OCI-LY1 (cell line): Measurements from ENCODE around the gene RNF212.

Experiments
- H2AFZ ChIP-seq: fragments of 200-600 bp; sonication (generic), shearing (Covaris generic); 2 replicates; pipeline ENCODE4 v1.6.0; 2014; ENCODE audit warnings: antibody characterized with exemption, mild to moderate bottlenecking, low read length
- H3F3A ChIP-seq: fragments of 200-600 bp; sonication (generic), shearing (Covaris generic); 2 replicates; pipeline ENCODE4 v1.6.0; 2014; ENCODE audit warnings: mild to moderate bottlenecking, antibody characterized with exemption, low read length, moderate library complexity; ENCODE audit not compliant: insufficient read depth
- H3K27ac ChIP-seq: fragments of 200-600 bp; sonication (generic); 2 replicates; pipeline ENCODE4 v1.5.1; 2014; ENCODE audit warnings: low read length, mixed run types, mild to moderate bottlenecking, low read depth; ENCODE audit not compliant: poor library complexity, severe bottlenecking
- H3K27me3 ChIP-seq: fragments of 200-600 bp; sonication (generic); 2 replicates; pipeline ENCODE4 v1.6.0; 2014; ENCODE audit warnings: antibody characterized with exemption, mild to moderate bottlenecking, low read length, moderate library complexity; ENCODE audit not compliant: insufficient read depth
- H3K36me3 ChIP-seq: fragments of 200-600 bp; sonication (generic); 2 replicates; pipeline ENCODE4 v1.6.1; 2014; ENCODE audit warnings: mild to moderate bottlenecking, antibody characterized with exemption, low read length, moderate library complexity, mixed read lengths; ENCODE audit not compliant: insufficient read depth
- H3K4me1 ChIP-seq: fragments of 200-600 bp; sonication (generic); 2 replicates; pipeline ENCODE4 v1.5.1; 2014; ENCODE audit warnings: mild to moderate bottlenecking, low read length, moderate library complexity; ENCODE audit not compliant: insufficient read depth, severe bottlenecking
- H3K4me2 ChIP-seq: fragments of 200-600 bp; sonication (generic), shearing (Covaris generic); 2 replicates; pipeline ENCODE4 v1.6.1; 2014; ENCODE audit warnings: low read length
- H3K4me3 ChIP-seq: fragments of 200-600 bp; sonication (generic); 2 replicates; pipeline ENCODE4 v1.5.1; 2014; ENCODE audit warnings: low read length, low read depth, mild to moderate bottlenecking, mixed read lengths; ENCODE audit not compliant: poor library complexity, severe bottlenecking
- H3K79me2 ChIP-seq: fragments of 200-600 bp; shearing (Covaris generic); 2 replicates; pipeline ENCODE4 v1.6.1; 2016; ENCODE audit warnings: mixed run types, low read length, mixed read lengths; ENCODE audit not compliant: insufficient read depth
- H3K9ac ChIP-seq: fragments of 200-600 bp; sonication (generic), shearing (Covaris generic); 2 replicates; pipeline ENCODE4 v1.6.1; 2014; ENCODE audit warnings: mild to moderate bottlenecking, low read length, mixed read lengths
- H3K9me2 ChIP-seq: fragments of 200-600 bp; sonication (generic), shearing (Covaris generic); 2 replicates; pipeline ENCODE4 v1.6.1; 2014; ENCODE audit warnings: low read depth, mild to moderate bottlenecking, low read length, mixed read lengths
- H3K9me3 ChIP-seq: fragments of 200-600 bp; shearing (Covaris generic); 2 replicates; pipeline ENCODE4 v1.6.1; 2014; ENCODE audit warnings: low read length, mixed read lengths
- H4K20me1 ChIP-seq: fragments of 200-600 bp; sonication (generic), shearing (Covaris generic); 2 replicates; pipeline ENCODE4 v1.6.0; 2016; ENCODE audit warnings: mild to moderate bottlenecking, low read length; ENCODE audit not compliant: insufficient read depth
- EZH2 ChIP-seq: fragments of 200-600 bp; sonication (generic), shearing (Covaris generic); IDR thresholded peaks from 2 replicates; pipeline ENCODE4 v1.8.0; 2017; ENCODE audit warnings: borderline replicate concordance, mixed run types, mild to moderate bottlenecking, antibody characterized with exemption, low read length, moderate library complexity, mixed read lengths
- TF ChIP-seq, protein P1 (sequence below): fragments of 200-600 bp; sonication (generic), shearing (Covaris generic); IDR thresholded peaks from 2 replicates; pipeline ENCODE4 v1.5.1; 2017; ENCODE audit warnings: mild to moderate bottlenecking, antibody characterized with exemption, low read length, moderate library complexity, mixed read lengths

The RNF212 gene

DNA sequence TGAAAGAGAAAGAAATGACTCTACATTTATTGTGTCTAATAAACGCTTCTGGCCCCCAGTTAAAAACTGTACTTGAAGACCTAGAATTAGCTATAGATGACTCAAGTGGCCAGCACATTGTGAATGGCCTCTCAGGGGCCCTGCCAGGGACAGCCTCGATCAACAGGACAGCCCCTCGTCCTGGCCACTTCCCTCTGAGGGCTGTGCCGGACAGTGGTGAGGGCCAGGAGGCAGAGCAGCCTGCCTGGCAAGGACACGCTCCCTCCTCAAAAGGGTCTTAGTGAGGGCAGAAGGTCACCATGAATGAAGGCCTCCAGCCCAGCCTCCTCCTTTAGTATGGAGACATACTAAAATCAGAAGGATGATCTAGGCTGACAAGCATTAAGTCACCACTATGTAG, 16.5 kb downstream of the RNF212 start:
- TF ChIP-seq EZH2: no peak
- TF ChIP-seq, protein P1, sequence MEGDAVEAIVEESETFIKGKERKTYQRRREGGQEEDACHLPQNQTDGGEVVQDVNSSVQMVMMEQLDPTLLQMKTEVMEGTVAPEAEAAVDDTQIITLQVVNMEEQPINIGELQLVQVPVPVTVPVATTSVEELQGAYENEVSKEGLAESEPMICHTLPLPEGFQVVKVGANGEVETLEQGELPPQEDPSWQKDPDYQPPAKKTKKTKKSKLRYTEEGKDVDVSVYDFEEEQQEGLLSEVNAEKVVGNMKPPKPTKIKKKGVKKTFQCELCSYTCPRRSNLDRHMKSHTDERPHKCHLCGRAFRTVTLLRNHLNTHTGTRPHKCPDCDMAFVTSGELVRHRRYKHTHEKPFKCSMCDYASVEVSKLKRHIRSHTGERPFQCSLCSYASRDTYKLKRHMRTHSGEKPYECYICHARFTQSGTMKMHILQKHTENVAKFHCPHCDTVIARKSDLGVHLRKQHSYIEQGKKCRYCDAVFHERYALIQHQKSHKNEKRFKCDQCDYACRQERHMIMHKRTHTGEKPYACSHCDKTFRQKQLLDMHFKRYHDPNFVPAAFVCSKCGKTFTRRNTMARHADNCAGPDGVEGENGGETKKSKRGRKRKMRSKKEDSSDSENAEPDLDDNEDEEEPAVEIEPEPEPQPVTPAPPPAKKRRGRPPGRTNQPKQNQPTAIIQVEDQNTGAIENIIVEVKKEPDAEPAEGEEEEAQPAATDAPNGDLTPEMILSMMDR: no peak
- Histone ChIP-seq H3K4me2 (no peak overlapping the region), H3F3A (no peaks in the 10 kb centered on the region), H3K79me2 (no peaks in the 10 kb centered on the region), H3K4me1 (no peaks in the 10 kb centered on the region), H3K9ac (no peak overlapping the region), H3K36me3 (no peaks in the 10 kb centered on the region), H2AFZ (no peak overlapping the region), H3K9me2 (no peaks in the 10 kb centered on the region), H3K27me3 (no peaks in the 10 kb centered on the region), H3K4me3 (no peak overlapping the region), H3K27ac (no peak overlapping the region), H3K9me3 (no peaks in the 10 kb centered on the region), H4K20me1 (no peaks in the 10 kb centered on the region)

DNA sequence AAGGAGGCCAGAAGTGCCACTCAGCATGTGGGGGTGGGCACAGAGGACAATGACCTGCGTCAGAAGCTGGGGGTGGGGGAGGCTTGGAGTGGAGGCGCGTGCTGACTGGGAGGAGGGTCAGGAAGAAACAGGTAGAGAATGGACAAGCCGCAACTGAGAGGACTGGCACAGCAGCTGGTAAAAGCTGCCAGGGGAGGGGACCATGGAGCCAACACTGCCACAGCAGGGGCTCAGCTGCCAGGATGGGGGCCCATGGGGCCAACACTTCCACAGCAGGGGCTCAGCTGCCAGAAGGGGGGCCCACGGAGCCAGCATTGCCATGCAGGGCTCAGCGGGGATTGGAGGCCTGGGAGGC, 19.1 kb downstream of the RNF212 start:
- TF ChIP-seq, protein P1: no peak
- TF ChIP-seq EZH2: no peak
- Histone ChIP-seq H3F3A (no peaks in the 10 kb centered on the region), H3K4me1 (no peaks in the 10 kb centered on the region), H4K20me1 (no peaks in the 10 kb centered on the region), H3K36me3 (no peaks in the 10 kb centered on the region), H2AFZ (no peak overlapping the region), H3K27ac (no peak overlapping the region), H3K27me3 (no peaks in the 10 kb centered on the region), H3K9me2 (no peaks in the 10 kb centered on the region), H3K4me3 (no peak overlapping the region), H3K79me2 (no peaks in the 10 kb centered on the region), H3K9ac (no peak overlapping the region), H3K4me2 (no peak overlapping the region), H3K9me3 (no peaks in the 10 kb centered on the region)

DNA sequence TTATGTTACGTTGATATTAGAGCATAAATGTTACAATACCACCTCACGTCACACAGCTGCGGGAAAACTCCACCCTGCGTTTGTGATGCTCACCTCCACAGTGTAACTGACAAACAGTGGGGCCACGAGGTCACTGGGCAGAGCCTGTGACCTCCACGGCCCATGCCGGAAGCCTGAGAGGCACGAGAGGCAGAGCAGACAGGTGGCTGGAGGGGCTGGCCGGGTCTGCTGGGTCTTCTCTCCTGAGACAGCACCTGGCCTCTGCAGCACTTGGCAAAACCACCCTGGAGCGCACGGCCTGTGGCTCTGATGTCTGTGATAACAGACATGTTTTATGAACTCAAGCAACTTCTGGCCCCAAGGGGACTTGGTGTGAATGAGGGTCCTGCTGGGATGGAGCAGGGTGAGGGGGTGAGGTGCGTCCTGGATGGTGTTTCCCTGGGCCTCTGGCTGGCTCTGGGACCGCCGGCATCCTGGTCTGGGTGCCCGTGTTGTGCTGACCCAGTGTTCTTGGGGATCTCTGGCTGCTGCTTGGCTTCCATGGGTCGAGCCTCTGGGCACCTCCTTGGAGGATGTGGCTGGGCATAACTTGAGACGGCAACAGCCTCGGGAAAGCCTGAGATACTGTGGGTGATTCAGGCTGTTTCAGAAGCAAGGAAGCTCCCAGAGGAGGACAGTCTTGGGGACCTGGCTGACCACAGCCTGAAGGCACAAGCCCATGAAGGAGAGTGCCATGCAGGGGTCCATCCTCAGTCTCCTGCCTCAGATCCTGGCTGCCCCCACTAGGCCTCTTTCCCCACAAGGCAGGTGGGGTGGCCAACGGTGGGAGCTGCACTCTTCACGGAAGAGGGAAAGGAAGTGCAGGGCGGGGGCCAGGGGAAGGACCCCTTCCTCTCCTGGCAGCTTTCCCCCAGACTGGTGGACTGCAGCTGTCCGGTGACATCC, 19.7 kb downstream of the RNF212 start:
- Histone ChIP-seq H3K27me3 (no peaks in the 10 kb centered on the region), H3K4me3 (no peak overlapping the region), H3K36me3 (no peaks in the 10 kb centered on the region), H2AFZ (no peak overlapping the region), H3K9me2 (no peaks in the 10 kb centered on the region), H4K20me1 (no peaks in the 10 kb centered on the region), H3K9ac (no peak overlapping the region), H3K9me3 (no peaks in the 10 kb centered on the region), H3K4me2 (no peak overlapping the region), H3F3A (no peaks in the 10 kb centered on the region), H3K4me1 (no peaks in the 10 kb centered on the region), H3K79me2 (no peaks in the 10 kb centered on the region), H3K27ac (no peak overlapping the region)
- no peak for TF ChIP-seq EZH2
- TF ChIP-seq, protein P1: no peak
